Stimulated activated CD4-positive, alpha-beta T cell treated with anti-CD3 and anti-CD28 coated beads, Interleukin-4, amount 100 ng/mL, for 4 hours (primary cell): ENCODE data around the gene TRAPPC4.
"Not testable (repeated sequence)": the region's sequence is repeated elsewhere in the genome, so short reads cannot be mapped to it uniquely, and the experiment has no call there.

Source experiments
- DNase-seq, 2 experiments: peaks; one replicate each; pipeline ENCODE4 v3.0.0-alpha.2; 2020

Gene TRAPPC4

DNA sequence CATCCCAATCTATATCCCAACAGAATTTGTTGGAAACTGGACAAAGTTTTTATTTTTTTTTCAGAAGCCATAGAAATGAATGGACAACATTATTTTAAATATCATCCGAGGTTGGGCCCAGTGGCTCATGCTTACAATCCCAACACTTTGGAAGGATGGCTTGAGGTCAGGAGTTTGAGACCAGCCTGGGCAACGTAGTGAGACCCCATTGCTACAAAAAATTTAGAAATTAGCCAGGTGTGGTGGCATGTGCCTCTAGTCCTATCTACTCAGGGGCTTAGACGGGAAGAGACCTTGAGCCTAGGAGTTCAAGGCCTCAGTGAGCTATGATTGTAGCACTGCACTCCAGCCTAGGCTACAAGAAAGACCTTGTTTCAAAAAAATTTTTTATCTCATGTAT is 16.2 kb downstream of the TRAPPC4 start:
- no peak for DNase-seq

DNA sequence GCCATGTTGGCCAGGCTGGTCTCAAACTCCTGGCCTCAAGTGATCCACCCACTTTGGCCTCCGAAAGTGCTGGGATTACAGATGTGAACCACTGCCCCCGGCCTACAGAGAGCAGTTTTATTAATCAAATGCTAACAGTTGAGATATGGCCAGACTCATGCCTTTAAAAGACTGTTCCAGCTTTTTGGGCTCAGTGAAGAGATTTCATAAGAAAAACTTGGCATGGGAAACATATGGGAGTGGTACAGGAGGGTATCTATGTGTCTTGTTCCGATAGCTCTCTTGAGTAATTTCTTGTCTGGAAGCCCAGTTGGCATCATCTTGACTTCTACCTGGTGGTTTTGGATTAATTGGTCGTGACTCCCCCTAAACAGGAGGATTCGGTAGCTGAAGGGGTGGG is 20.3 kb downstream of the TRAPPC4 start:
- DNase-seq, result no peak

DNA sequence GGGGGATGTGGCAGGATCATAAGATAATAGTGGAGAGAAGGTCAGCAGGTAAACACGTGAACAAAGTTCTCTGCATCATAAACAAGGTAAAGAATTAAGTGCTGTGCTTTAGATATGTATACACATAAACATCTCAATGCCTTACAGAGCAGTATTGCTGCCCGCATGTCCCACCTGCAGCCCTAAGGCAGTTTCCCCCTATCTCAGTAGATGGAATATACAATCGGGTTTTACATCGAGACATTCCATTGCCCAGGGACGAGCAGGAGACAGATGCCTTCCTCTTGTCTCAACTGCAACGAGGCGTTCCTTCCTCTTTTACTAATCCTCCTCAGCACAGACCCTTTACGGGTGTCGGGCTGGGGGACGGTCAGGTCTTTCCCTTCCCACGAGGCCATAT is 20.9 kb downstream of the TRAPPC4 start:
- not testable (repeated sequence) for DNase-seq

- no peak for DNase-seq
These were observed 23.4 kb downstream of the TRAPPC4 start for GRCh38 chr11:119041821-119042514.

DNA sequence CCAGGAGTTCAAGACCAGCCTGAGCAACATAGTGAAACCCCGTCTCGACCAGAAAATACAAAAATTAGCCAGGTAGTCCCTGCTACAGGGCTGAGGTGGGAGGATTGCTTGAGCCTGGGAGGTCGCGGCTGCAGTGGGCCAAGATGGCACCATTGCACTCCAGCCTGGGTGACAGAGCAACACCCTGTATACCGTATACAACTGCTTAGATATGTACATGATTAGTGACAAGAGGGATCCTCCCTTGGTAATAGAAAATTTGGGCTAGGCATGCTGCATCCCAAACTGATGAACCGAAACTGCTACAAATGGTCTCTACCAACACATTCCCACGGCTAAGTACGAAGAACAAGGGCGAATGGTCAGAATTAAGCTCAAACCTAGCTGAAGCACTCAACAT is 24.4 kb downstream of the TRAPPC4 start:
- no peak for DNase-seq

GRCh38 chr11:119044708-119045107 is 26.1 kb downstream of the TRAPPC4 start:
- DNase-seq, result no peak

GRCh38 chr11:119046489-119046888 is 27.9 kb downstream of the TRAPPC4 start:
- no peak for DNase-seq

- DNase-seq, result no peak
These were observed 28.6 kb downstream of the TRAPPC4 start for GRCh38 chr11:119047205-119047604.

DNA sequence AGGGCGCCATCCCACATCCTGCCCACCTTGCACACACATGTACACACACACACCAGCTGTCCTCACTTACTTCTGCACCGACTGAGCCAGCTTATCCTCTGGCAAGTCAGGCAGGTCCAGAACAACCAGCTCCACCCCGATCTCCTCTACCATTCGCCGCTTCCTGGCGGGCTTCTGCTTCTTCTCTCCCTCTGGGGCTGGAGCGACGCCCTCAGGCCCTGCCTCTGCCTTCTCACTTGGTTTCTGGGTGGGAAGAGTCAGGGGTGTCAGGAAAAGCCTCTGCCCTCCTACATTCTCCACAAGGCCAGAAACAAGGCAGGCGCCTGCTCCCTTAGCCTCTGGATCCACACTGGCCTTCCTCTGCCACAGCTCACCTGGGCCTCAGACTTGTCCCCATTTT is 30.1 kb downstream of the TRAPPC4 start:
- DNase-seq, result no peak

GRCh38 chr11:119049081-119049480 is 30.5 kb downstream of the TRAPPC4 start:
- DNase-seq, result no peak

- peak; percentile 22 to 28 for DNase-seq
These were observed 33.0 kb downstream of the TRAPPC4 start for GRCh38 chr11:119051440-119052162.

- no peak for DNase-seq
These were observed 33.7 kb downstream of the TRAPPC4 start for GRCh38 chr11:119052163-119052814.

GRCh38 chr11:119054418-119054817 is 35.9 kb downstream of the TRAPPC4 start:
- no peak for DNase-seq

GRCh38 chr11:119055901-119056300 is 37.3 kb downstream of the TRAPPC4 start:
- DNase-seq, result no peak

GRCh38 chr11:119056421-119056999 is 37.9 kb downstream of the TRAPPC4 start:
- DNase-seq, result peak; percentile 30 to 33

- DNase-seq, result peak; percentile 97 to 99
These were observed 38.6 kb downstream of the TRAPPC4 start, which contains the start of gene HYOU1 for GRCh38 chr11:119057000-119057769. Gene HYOU1, minus strand, starts transcription at chr11:119057205. Its CDS starts 1,045 bp downstream, at chr11:119056160.

GRCh38 chr11:119059128-119059527 is 40.6 kb downstream of the TRAPPC4 start:
- DNase-seq, result not testable (repeated sequence)

- no peak for DNase-seq
These were observed 42.7 kb downstream of the TRAPPC4 start for GRCh38 chr11:119061256-119061655.

- no peak for DNase-seq
These were observed 44.2 kb downstream of the TRAPPC4 start for GRCh38 chr11:119062779-119063178.

DNA sequence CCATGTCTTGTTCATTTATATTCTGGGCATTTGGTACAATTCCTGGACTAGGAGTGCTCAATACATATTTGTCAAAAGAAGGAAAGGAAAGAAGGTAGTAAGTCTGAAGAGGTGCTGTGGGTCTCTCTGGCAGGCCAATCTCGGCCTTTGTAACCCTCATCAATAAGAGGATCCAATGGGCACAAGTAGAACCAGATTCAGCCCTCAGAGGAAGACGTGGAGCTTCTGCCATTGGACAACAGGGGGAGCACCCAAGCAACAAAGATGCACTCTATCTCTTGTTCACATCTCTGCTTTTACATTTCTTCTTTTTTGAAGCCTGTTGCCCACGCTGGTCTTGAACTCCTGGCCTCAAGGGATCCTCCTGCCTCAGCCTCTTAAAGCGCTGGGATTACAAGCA is 46.8 kb downstream of the TRAPPC4 start:
- DNase-seq, result peak in 1 of 2 experiments; percentile 45

GRCh38 chr11:119067371-119068222 is 49.0 kb downstream of the TRAPPC4 start, which contains the start of gene VPS11:
Gene VPS11, plus strand, starts transcription at chr11:119067818. Its CDS starts 6 bp downstream, at chr11:119067824.
- peak; percentile 97 to 98 for DNase-seq
